Stimulated activated CD8-positive, alpha-beta memory T cell treated with anti-CD3 and anti-CD28 coated beads, Interleukin-7, amount 100 ng/mL, for 48 hours (primary cell): ENCODE measurements around the gene NKX1-2.

Experiments
- DNase-seq, 2 donors: peaks; one replicate each; pipeline ENCODE4 v3.0.0-alpha.2; 2020; ENCODE audit warnings: low read depth in 1 of 2; ENCODE audit errors: extremely low read depth in 1 of 2

NKX1-2 gene

GRCh38 chr10:124476043-124476725 is 26.3 kb upstream of the NKX1-2 start:
- no peak for DNase-seq

GRCh38 chr10:124474514-124475070 is 24.8 kb upstream of the NKX1-2 start:
- no peak for DNase-seq

GRCh38 chr10:124473070-124473469 is 23.2 kb upstream of the NKX1-2 start:
- no peak for DNase-seq

- DNase-seq, result no peak
These were observed 22.2 kb upstream of the NKX1-2 start for GRCh38 chr10:124472071-124472470.

GRCh38 chr10:124470544-124471434 is 21.0 kb upstream of the NKX1-2 start:
- no peak for DNase-seq

GRCh38 chr10:124469956-124470484 is 20.2 kb upstream of the NKX1-2 start:
- DNase-seq, result no peak

GRCh38 chr10:124468624-124469023 is 18.8 kb upstream of the NKX1-2 start:
- no peak for DNase-seq

- DNase-seq, result no peak
These were observed 17.3 kb upstream of the NKX1-2 start for GRCh38 chr10:124467165-124467564.

GRCh38 chr10:124465777-124466488 is 16.1 kb upstream of the NKX1-2 start:
- no peak for DNase-seq

- DNase-seq, result no peak
These were observed 15.4 kb upstream of the NKX1-2 start for GRCh38 chr10:124465003-124465776.

- no peak for DNase-seq
These were observed 14.5 kb upstream of the NKX1-2 start for GRCh38 chr10:124464028-124464965.

- no peak for DNase-seq
These were observed 12.5 kb upstream of the NKX1-2 start for GRCh38 chr10:124462348-124462695.

- DNase-seq, result peak; percentile 79 to 81
These were observed 12.0 kb upstream of the NKX1-2 start, which contains the start of gene LHPP for GRCh38 chr10:124461642-124462347. Gene LHPP, plus strand, starts transcription at chr10:124461823. Its CDS starts 40 bp downstream, at chr10:124461863.

- no peak for DNase-seq
These were observed 10.3 kb upstream of the NKX1-2 start for GRCh38 chr10:124460144-124460543.

- no peak for DNase-seq
These were observed 9.6 kb upstream of the NKX1-2 start for GRCh38 chr10:124459395-124459794.

GRCh38 chr10:124458889-124459288 is 9.1 kb upstream of the NKX1-2 start:
- no peak for DNase-seq

- DNase-seq, result no peak
These were observed 8.6 kb upstream of the NKX1-2 start for GRCh38 chr10:124458473-124458872.

- DNase-seq, result no peak
These were observed 5.6 kb upstream of the NKX1-2 start for GRCh38 chr10:124455441-124455840.
